HG02840 (cell line): ENCODE data around the gene YTHDF1.

Experiments
- ATAC-seq: cut with Tn5 transposase; IDR thresholded peaks from one replicate; pipeline ENCODE4 v1.9.1; 2021; ENCODE audit warnings: mild to moderate bottlenecking, moderate library complexity, moderate number of reproducible peaks; ENCODE audit not compliant: unreplicated experiment, low FRiP score

Gene YTHDF1

GRCh38 chr20:63212792-63213191 lies 3.1 kb downstream of the YTHDF1 start:
- ATAC-seq = no peak

GRCh38 chr20:63212393-63212730 lies 3.6 kb downstream of the YTHDF1 start:
- ATAC-seq = no peak

GRCh38 chr20:63210011-63210605 lies 5.8 kb downstream of the YTHDF1 start:
- ATAC-seq = no peak

- ATAC-seq = no peak
These were observed 7.5 kb downstream of the YTHDF1 start for GRCh38 chr20:63208346-63208909.

- ATAC-seq = no peak
These were observed 9.1 kb downstream of the YTHDF1 start for GRCh38 chr20:63206878-63207277.

- no peak for ATAC-seq
These were observed 10.0 kb downstream of the YTHDF1 start for GRCh38 chr20:63205896-63206295.

GRCh38 chr20:63204362-63204761 lies 11.6 kb downstream of the YTHDF1 start:
- no peak for ATAC-seq

GRCh38 chr20:63202811-63203526 lies 13.0 kb downstream of the YTHDF1 start:
- ATAC-seq = no peak

GRCh38 chr20:63202021-63202420 lies 13.9 kb downstream of the YTHDF1 start:
- ATAC-seq = no peak

GRCh38 chr20:63198606-63199005 lies 17.3 kb downstream of the YTHDF1 start:
- ATAC-seq = no peak

- ATAC-seq = no peak
These were observed 19.0 kb downstream of the YTHDF1 start for GRCh38 chr20:63196768-63197470.

GRCh38 chr20:63194797-63195173 lies 21.1 kb downstream of the YTHDF1 start:
- no peak for ATAC-seq

- ATAC-seq = no peak
These were observed 21.7 kb downstream of the YTHDF1 start for GRCh38 chr20:63194007-63194796.

GRCh38 chr20:63192721-63193120 lies 23.2 kb downstream of the YTHDF1 start:
- ATAC-seq = no peak

- no peak for ATAC-seq
These were observed 24.5 kb downstream of the YTHDF1 start for GRCh38 chr20:63191400-63191799.

GRCh38 chr20:63190828-63191227 lies 25.1 kb downstream of the YTHDF1 start:
- ATAC-seq = no peak

- ATAC-seq = no peak
These were observed 25.9 kb downstream of the YTHDF1 start for GRCh38 chr20:63189846-63190559.

GRCh38 chr20:63189322-63189642 lies 26.6 kb downstream of the YTHDF1 start:
- no peak for ATAC-seq

- ATAC-seq = no peak
These were observed 27.1 kb downstream of the YTHDF1 start for GRCh38 chr20:63188641-63189321.

- ATAC-seq = no peak
These were observed 27.8 kb downstream of the YTHDF1 start for GRCh38 chr20:63188159-63188442.
